Brain pericyte (primary cell): ENCODE results near the gene AP4B1.

Experiments
- DNase-seq: peaks from one replicate; pipeline ENCODE4 v3.0.0-alpha.2; 2012; ENCODE audit warnings: low read depth, low spot score

AP4B1 gene

DNA sequence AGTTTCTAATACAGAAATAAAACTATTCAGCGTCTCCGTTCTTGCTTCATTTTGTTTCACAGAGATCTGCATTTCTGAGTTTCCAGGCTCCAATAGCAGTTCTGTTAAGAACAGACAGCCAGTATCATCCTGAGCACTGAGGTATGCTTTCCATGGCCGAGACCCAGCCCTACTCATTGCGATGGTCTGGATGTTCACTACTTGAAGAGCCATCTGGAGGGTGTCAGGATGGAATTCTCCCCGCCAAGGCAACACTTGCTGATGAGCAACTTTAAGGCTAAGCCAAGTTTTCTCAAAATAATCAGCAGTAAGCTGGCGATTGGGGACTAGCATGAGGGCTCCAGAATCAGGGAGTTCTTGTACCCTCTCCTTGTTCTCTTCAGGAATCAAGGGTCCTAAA lies 9.5 kb downstream of the AP4B1 start:
- DNase-seq, result no peak

DNA sequence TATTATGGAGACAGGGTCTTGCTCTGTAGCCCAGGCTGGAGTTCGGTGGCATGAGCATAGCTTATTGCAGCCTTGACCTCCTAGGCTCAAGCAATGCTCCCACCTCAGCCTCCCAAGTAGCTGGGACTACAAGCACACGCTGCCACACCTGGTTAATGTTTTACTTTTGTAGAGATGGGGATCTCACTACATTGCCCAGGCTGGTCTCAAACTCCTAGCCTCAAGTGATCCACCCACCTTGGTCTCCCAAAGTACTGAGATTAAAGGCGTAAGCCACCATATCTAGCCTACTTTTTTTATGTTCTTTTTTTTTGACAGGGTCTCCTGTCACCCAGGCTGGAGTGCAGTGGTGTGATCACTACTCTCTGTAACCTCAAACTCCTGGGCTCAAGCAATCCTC lies 11.3 kb downstream of the AP4B1 start:
- DNase-seq, result no peak

DNA sequence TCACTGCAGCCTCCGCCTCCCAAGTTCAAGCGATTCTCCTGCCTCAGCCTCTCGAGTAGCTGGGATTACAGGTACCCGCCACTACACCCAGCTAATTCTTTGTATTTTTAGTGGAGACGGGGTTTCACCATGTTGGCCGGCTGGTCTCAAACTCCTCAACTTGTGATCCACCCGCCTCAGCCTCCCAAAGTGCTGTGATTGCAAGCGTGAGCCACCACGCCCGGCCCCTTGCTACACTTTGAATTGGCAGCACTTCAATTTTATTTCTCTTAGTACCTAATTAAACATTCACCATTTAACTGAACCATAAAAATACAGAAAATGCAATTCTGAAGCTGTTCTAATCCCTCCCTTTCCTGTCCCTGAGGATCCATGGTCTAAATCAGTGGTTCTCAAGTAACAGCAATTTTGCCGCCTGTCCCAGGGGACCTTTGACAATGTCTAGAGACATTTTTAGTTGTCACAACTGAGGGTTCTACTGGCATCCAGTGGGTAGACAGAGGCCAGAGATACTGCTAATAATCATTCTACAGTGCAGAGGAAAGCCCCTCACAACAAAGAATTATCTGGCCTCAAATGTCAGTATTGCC lies 12.9 kb downstream of the AP4B1 start:
- no peak for DNase-seq

DNA sequence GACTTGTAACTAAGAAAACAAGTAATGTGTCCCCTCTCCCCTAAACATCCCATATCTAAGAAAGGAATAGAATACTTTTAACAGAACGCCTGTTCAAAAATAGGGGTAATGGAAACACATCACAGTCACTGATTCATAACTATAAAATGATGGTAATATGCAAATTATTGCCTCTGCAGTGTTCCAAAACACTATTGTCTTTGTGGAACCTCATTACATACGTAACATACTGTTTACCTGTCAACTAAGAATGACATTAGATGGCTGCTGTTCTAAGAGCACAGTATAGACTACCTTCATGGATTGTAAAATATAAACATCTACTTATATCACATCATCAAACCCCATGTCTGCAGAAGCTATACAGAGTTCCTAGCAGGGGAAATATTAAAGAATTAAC lies 13.8 kb downstream of the AP4B1 start:
- DNase-seq, result no peak

DNA sequence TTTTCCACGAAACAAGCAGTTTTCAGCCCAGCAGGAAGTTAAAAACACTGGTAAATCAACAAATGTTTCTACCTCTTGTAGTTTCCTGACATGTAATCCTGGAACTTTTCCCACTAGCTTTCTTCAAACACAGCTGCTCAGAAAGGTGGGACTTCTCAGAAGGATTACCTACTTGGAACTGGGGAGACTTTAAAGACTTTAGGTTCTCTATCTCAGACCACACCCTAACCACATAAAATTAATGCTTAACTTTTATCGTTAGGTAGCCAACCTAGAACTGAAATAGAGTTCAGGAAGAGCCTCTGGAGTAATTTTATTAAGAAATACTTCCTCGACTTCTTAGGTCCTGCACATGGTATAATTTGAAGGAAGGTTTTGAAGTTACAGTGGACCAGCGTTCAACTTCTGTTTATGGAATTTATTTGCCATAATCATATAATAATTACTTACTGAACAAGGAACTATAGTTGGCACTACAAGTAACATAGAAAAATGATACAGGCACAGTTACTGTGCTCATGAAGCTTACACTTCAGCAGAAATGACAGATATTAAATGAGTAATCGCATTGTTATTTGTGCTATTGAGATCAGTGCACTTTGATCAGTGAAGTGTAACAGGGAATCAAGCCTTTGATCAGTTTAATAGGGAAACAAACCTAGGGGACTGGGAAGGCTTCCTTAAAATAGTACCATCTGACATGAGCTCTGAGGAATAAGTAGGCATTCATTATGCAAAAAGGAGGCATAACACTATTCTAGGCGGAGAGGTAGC lies 17.0 kb downstream of the AP4B1 start, which contains the start of gene BCL2L15:
BCL2L15 (minus strand) TSS at position 180 of the 774 bp plus-strand sequence. CDS start 206 bp downstream, outside the sequence.
- no peak for DNase-seq

DNA sequence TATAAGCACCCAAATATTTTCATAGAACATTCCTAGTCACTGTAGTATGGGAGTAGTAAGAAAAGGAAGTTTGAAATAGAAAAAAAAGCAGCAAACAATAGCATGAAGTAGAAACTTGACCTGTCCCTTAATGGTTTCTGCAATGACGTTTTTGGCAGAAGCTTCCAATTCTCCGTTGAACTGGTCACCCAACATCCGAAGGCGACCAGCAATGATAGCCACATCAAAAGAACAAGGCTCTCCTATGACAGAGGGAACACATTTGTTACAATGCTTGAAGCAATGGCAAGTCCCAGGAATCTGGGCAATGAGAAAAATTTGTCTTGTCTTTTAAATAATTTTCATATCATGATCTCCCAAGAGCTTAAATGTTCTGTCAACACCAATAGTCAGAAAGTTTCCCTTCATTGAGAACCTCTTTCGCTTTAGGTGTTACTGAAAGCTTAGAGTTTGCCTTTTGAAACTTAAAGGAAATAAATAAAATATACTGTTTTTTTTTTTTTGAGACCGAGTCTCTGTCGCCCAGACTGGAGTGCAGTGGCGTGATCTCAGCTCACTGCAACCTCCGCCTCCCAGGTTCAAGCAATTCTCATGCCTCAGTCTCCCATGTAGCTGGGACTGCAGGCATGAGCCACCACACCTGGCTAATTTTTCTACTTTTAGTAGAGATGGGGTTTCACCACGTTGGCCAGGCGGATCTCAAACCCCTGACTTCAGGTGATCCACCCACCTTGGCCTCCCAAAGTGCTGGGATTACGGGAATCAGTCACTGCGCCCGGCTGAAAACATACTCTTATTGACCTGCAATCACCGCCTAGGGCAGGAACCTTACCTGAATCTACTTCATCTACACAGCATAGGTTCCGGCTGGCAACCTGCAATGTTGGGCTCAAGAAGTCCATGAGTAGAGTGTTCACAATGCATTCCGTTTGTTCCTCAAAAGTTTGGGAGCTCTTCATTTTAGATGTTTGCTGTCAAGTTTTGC lies 17.9 kb downstream of the AP4B1 start:
- no peak for DNase-seq

DNA sequence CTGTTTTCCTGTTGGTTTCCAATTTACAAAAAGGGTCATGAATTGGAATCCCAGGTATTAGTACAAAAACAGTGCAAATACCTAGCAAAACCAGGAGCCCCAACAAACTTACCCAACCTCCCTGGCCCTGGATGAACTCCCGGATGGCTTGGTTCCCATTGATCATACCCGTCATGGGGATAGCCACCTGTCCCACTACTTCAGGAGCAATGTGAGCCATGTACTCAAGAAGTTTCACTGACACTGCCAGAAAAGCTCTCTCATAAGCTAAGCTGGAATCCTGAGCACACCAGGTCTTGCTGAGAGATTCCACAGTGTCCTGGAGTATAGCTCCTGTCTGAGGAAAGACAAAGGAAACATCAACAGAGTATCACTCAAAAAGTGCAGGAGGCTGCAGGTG lies 22.9 kb downstream of the AP4B1 start:
- no peak for DNase-seq

DNA sequence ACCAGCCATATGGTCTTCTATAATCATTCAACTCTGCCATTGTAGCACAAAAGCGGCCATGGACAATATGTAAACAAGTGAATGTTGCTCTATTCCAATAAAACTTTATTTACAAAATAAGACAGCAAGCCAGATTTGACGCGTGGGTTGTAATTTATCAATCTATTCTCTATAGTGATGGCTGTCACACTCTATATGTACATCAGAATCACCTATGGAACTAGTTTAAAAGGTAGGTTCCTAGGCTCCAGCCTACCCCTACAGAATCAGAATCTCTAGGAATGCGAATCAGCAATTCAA lies 24.9 kb downstream of the AP4B1 start:
- no peak for DNase-seq

DNA sequence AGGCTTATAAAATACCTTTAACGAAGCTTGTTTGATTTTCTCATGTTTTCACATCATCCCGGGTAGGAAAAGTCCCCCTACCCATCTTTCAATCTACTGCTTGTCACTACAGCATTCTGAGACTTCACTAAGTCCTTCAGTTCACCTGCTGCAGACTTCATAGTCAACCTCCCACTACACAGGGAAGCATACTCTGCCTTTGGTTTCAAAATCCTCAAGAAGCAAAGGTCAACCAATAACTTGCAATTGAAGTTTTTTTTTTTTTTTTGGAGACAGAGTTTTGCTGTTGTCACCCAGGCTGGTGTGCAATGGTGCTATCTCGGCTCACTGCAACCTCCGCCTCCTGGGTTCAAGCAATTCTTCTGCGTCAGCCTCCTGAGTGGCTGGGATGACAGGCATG lies 28.4 kb downstream of the AP4B1 start:
- DNase-seq, result no peak

DNA sequence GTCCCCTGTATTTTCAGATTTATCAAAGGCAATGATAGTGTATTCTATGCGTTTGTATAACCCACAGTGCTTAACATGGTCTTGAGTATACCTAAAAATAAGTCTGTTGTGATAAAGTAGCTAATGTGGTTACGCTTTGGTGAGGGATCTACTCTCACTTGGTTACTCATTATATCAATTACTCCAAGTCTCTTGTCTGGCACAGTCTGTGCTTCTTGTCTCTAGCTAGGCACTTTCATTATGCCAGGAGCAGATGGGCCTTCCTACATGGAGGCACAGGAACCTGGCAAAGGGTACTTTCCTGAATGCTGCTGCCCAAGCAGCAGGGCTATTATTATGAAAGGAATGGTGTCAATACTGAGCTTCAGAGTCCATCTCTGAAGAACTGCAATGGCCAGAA lies 28.9 kb downstream of the AP4B1 start:
- DNase-seq, result no peak

DNA sequence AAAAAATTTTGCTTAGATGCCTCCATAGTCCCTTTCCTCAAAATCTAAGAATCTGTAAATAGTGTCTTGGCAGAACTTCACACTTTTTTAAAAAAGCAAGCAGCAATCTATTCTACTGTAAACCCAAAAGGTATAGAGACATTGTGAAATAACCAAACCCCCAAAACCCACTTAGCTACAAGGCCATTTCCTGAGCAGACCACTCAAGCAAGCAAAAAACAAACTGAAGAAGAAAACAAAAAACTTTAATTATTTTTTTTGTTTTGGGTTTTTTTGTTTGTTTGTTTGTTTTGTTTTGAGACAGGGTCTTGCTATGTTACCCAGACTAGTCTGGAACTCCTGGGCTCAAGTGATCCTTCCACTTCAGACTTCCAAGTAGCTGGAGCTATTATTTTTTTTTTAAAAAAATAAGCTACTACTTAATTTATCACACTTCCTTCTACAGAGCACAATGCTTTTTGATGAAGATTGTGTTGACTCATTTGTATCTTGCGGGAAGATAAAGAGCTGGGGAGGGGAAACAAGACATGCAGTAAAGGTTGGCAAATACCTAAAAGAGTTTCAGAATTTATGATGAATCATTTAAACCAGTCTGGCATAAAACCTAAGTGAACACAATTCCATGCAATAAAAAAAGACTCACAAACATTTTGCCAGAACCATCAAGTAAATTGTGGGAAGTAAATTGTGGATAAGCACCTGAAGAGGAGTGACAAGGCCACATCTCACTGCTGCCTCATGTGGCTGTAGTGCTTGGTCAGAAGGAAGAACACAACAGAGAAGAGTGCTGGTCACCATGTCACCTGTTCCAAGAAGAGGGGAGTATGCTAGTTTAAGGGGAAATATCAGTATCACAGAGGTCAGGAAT lies 30.4 kb downstream of the AP4B1 start:
- no peak for DNase-seq

DNA sequence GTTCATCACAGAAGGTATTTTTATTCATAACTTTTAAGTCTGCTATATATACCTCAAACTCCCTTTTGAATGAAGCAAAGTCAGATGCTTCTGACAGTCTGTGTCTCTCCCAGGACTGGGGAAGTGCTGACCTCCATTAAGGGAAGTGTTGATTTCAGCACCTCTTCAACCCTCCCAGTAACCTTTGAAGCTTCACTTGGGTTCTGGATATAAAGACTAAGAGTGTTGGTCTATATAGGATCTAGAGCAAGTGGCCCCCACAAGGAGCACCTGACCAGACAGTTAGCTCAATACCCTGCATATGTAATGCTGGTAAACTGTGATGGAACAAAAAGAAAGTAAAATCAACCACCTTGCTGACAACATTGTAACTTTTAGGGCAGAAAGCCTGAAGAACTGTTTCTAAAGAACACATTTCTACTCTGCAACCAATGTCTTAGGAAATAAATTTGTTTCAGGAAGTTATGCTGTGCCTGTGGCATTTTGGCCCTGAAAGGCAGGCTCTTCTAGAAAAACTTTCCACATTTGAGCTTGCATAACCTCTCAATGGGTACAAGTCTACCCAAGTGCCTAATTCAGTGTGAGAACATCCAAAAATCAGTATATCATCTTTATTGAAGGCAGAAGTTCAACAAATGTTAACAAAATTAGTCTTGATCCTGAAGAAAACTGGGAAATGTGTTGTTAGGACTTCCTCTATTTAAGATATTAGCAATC lies 32.2 kb downstream of the AP4B1 start:
- no peak for DNase-seq

DNA sequence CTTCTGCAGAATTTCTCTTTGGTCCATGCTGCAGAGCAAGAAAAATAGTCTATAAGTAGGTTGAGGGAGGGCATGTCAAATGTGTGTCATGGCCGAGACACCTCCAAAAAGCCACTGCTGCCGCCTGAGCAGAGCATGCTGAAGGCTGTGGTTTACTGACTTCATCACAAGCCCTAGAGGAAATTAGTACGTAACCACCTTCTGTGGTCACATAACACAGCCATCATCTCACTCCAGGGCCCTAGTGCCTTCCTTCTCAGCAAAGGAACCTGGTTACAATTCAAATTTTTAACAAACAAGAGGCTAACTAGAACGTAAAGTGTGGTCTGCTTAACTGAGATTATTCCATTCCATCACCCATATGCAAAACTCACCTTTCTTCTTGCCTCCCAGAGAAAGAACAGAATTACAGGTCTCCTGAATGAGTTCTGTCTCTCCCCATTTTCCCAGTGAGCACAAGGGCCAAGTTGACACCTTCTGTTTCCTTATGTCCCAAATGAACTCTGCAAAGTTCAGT lies 32.9 kb downstream of the AP4B1 start, which contains the start of gene PTPN22:
PTPN22 (minus strand) TSS at position 116 of the 517 bp plus-strand sequence.
- no peak for DNase-seq

DNA sequence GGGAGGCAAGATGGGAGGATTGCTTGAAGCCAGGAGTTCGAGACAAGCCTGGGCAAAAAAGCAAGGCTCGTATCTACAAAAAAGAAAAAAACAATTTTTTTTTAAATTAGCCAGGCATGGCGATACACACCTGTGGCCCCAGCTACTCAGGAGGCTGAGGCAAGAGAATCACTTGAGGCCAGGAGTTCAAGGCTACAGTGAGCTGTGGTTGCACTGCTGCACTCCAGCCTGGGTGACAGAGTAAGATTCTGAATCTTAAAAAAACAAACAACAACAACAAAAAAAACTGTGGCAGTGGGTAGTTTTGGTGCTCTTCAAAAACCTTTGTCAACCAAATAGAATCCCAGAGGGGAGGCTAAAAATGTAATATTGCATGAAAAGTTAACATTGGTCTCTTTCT lies 33.8 kb downstream of the AP4B1 start:
- no peak for DNase-seq

DNA sequence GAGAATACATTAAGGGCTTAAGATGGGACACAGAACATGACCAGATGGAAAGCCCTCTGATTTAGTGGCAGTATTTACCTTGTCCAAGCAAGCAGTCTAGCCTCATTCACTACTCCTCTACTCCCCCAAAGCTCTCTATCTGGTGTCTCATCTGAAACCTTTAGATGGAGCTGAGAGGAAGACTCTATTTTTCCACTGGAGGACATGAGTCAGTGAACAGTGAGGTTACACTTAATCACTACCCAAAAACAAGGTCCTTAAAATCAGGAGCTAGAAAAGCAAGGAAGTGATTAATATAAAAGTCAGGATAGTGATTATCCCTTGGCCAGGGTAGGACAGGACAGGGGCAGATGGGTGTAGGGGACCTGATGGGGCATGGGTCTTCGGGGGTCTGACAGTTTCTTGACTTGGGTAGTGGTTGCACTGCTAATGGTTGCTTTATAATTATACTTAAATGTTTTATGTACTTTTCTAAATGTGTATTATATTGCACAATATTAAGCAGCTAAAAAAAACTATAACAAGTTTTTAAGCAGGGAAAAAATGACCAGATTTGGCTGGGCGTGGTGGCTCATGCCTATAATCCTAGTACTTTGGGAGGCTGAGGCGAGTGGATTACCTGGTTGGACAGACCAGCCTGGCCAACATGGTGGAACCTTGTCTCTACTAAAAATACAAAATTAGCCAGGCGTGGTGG lies 36.1 kb downstream of the AP4B1 start:
- no peak for DNase-seq

DNA sequence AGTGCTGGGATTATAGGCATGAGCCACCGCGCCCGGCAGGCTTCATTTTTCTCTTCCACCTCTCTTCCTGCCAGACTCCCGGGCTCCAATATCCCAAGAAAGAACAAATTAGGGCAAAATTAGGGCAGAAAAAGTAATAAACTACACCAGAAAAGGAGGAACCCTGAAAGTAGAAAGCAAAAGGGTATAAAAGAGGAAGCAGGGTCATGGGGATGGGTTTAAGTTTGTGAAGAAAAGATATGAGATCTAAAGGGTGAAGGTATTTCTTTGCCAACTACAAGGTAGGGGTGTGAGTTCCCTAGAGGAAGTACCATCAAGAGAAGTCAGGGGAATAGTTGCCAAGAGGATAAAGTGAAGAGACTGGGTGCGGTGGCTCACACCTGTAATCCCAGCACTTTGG lies 43.0 kb downstream of the AP4B1 start:
- no peak for DNase-seq

DNA sequence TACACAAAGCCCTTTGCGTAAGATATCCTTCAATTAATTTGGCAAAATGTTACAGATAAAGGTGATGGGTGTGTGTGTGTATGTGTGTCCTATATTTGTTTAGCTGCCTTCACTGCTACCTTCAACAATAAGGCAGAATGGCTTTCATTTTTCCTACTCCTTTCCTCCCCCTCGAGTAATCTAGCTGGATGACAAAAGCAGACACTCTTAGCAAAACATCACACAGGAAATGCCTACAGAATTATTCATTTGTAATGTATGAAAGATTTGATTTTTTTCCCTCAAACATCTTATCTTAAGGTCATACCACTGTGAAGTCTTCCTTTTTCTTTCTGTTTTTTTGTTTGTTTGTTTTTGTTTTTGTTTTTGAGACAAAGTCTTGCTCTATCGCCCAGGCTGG lies 43.7 kb downstream of the AP4B1 start:
- DNase-seq, result no peak

DNA sequence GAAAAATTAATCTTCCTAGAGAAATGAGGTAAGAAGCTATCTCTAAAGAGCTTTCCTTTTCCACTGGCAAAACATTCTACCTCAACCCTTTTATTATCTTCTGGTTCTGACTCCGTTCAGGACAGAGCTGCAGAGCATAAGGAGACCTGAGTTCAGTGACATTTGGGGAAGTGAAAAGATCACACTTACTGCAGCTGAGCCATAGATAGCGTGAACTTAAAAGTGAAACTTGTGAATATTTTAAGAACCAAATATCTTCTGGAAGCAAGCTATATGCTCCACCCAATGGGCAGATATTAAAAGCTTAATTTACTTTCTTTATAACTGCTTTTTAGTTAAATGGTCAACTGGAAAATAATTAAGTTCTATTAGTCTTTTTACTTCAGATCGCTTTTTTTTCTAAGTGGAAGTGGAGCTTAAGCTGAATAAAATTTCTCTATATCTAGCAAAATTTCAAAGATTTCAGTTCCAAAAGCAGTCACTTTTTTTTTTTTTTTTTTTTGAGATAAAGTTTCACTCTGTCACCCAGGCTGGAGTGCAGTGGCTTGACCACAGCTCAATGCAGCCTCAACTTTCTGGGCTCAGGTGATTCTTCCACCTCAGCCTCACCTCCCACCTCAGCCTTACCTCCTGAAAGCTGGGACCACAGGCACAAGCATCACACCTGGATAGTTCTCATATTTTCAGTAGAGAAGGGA lies 45.0 kb downstream of the AP4B1 start:
- DNase-seq, result no peak

DNA sequence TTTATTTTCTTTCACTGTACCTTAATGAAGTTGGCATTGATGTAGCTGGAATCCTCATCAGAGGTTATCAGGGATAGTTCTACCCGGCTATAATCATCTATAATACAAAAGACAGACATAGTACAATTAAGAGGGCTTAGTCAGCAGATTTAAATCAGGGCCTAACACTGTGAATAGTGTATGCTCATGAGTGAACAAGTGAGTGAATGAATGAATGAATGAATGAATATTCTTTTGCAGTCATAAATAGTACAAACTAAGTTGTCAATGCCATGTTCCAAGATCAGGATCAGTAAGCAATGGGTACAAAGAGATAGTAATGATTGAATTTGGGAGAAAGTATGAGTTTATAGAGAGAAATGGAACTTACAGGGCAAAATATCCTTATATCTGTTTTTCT lies 45.6 kb downstream of the AP4B1 start:
- no peak for DNase-seq
